Activated B cell treated with CpG ODN at 0.5 μM for 24 hours (primary cell): ENCODE data around the gene DAW1. TPM values are rescaled to one million over a fixed set of nuclear protein-coding genes. Genes with fewer than 3 reads are reported as not detected.

Experiments used
- ATAC-seq: fragments of 200-7000 bp; cut with Tn5 transposase; one replicate; pipeline ENCODE4 v1.10.0; 2021; ENCODE audit warnings: low read depth, mild to moderate bottlenecking, moderate library complexity
- CTCF ChIA-PET: fragments of 350-600 bp; sonication (Branson Sonifier 250); formaldehyde crosslinking; loops from one replicate; lab custom pipeline; 2021; ENCODE audit warnings: antibody characterized with exemption; lab: Charles Lee
- POLR2A ChIA-PET: fragments of 350-600 bp; sonication (Branson Sonifier 250); formaldehyde crosslinking; loops from one replicate; lab custom pipeline; 2021; ENCODE audit warnings: antibody characterized with exemption; lab: Charles Lee
- DNase-seq: peaks from one replicate; pipeline ENCODE4 v3.0.0; 2022
- H3K27ac Mint-ChIP-seq: one replicate; pipeline ENCODE4 v1.8.0; 2020; ENCODE audit warnings: mixed read lengths
- H3K27me3 Mint-ChIP-seq: one replicate; pipeline ENCODE4 v1.8.0; 2021; ENCODE audit warnings: mixed read lengths
- H3K36me3 Mint-ChIP-seq: one replicate; pipeline ENCODE4 v1.8.0; 2021; ENCODE audit warnings: low read depth, mixed read lengths
- H3K4me1 Mint-ChIP-seq: one replicate; pipeline ENCODE4 v1.8.0; 2021; ENCODE audit warnings: mixed read lengths
- H3K4me3 Mint-ChIP-seq: one replicate; pipeline ENCODE4 v1.8.0; 2020; ENCODE audit warnings: mild to moderate bottlenecking, mixed read lengths
- H3K9me3 Mint-ChIP-seq: one replicate; pipeline ENCODE4 v1.8.0; 2020; ENCODE audit warnings: mixed read lengths
- CTCF ChIP-seq: fragments of 200-600 bp; IDR thresholded peaks from one replicate; pipeline ENCODE4 v1.8.0; 2022; ENCODE audit warnings: antibody characterized with exemption, mild to moderate bottlenecking
- intact Hi-C: fragments of 100-400 bp; cut with micrococcal nuclease; formaldehyde crosslinking; loops from one replicate; pipeline ENCODE4 v1.15.1; 2024
- total RNA-seq: library from RNA; stranded (reverse); gene quantifications from 2 replicates; pipeline ENCODE4 v1.2.3, GENCODE V29; 2022

DAW1 gene
- total RNA-seq, 1 donor from 2014 or later: not detected

DNA sequence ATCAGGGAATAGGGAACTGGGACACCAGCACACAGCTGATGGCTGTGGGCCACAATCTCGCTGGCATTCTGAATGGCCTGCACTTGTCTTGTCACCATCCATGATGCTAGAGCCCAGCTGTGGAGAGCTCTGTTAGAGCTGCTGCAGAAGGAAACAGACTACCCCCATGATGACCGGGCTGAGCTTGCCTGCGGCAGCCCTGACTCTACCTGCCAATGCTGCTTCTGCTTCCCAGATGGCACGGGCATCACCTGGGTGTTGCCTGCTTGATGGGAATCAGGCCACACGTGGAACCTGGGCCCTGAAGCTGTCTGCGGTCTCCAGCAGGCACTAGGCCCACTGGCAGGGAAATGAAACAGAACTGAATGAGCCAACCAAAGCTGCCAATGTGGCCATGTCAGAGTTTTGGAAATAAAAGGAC lies 11.2 kb upstream of the DAW1 start:
- DNase-seq (no peak), ATAC-seq (no peak)
- H3K27ac Mint-ChIP-seq: no peak overlapping the region
- no peak for TF ChIP-seq CTCF
- ChIA-PET POLR2A (no interaction called here), CTCF (interaction anchor here (1.0 kb wide), 1 partner anchor 30 kb away, joined by 3 read pairs; no protein-coding TSS in a partner anchor)
- no peak overlapping the region for H3K4me3 Mint-ChIP-seq
- no peaks in the 10 kb centered on the region for H3K36me3 Mint-ChIP-seq
- H3K4me1 Mint-ChIP-seq: no peaks in the 10 kb centered on the region
- intact Hi-C loops: loop anchor here (5.0 kb wide), 1 partner anchor 733 kb away; no protein-coding TSS in a partner anchor
- peaks cover 5% of the 10 kb centered on the region for H3K27me3 Mint-ChIP-seq
- H3K9me3 Mint-ChIP-seq: no peaks in the 10 kb centered on the region

DNA sequence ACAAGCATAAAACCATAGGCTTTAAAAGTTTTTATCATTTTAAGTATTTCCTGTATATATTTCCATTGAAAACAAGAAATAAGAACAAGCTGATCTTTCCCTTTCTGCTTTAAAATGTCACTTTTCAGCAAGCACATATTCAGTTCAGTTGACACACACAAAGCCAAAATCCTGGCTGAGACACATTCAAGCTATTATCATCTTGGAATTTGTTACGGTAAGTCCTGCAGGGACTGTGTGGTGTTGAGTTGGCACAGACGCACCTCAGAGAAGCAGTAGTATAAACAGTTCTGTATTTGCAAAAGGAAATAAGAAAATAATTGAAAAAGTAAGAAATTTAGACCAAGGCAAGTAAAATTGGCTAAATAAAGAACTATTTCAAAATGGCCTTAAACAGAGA lies 10.4 kb upstream of the DAW1 start:
- H3K4me1 Mint-ChIP-seq: no peaks in the 10 kb centered on the region
- ATAC-seq: no peak
- H3K27me3 Mint-ChIP-seq: peaks cover 2% of the 10 kb centered on the region
- no peak for DNase-seq
- no peaks in the 10 kb centered on the region for H3K9me3 Mint-ChIP-seq
- intact Hi-C loops: loop anchor here (5.0 kb wide), 1 partner anchor 734 kb away; no protein-coding TSS in a partner anchor
- CTCF ChIA-PET: interaction anchor here (1.0 kb wide), 1 partner anchor 29 kb away, joined by 3 read pairs; no protein-coding TSS in a partner anchor
- H3K27ac Mint-ChIP-seq: no peak overlapping the region
- no peak for TF ChIP-seq CTCF
- no peak overlapping the region for H3K4me3 Mint-ChIP-seq
- no peaks in the 10 kb centered on the region for H3K36me3 Mint-ChIP-seq
- POLR2A ChIA-PET: no interaction called here

- DNase-seq (no peak), ATAC-seq (no peak)
- Mint-ChIP-seq H3K27ac (no peak overlapping the region), H3K27me3 (no peaks in the 10 kb centered on the region), H3K9me3 (no peaks in the 10 kb centered on the region), H3K4me1 (no peaks in the 10 kb centered on the region), H3K4me3 (no peak overlapping the region), H3K36me3 (no peaks in the 10 kb centered on the region)
- ChIA-PET POLR2A (no interaction called here), CTCF (interaction anchor here (0.9 to 1.0 kb wide), 2 partner anchors 11 to 624 kb away, joined by 3 to 5 read pairs; no protein-coding TSS in a partner anchor)
- no peak for TF ChIP-seq CTCF
- intact Hi-C loops: loop anchor here (1.0 to 5.0 kb wide), 2 partner anchors 204 to 735 kb away; no protein-coding TSS in a partner anchor
Measured at GRCh38 chr2:227862227-227862740, 9.1 kb upstream of the DAW1 start.

DNA sequence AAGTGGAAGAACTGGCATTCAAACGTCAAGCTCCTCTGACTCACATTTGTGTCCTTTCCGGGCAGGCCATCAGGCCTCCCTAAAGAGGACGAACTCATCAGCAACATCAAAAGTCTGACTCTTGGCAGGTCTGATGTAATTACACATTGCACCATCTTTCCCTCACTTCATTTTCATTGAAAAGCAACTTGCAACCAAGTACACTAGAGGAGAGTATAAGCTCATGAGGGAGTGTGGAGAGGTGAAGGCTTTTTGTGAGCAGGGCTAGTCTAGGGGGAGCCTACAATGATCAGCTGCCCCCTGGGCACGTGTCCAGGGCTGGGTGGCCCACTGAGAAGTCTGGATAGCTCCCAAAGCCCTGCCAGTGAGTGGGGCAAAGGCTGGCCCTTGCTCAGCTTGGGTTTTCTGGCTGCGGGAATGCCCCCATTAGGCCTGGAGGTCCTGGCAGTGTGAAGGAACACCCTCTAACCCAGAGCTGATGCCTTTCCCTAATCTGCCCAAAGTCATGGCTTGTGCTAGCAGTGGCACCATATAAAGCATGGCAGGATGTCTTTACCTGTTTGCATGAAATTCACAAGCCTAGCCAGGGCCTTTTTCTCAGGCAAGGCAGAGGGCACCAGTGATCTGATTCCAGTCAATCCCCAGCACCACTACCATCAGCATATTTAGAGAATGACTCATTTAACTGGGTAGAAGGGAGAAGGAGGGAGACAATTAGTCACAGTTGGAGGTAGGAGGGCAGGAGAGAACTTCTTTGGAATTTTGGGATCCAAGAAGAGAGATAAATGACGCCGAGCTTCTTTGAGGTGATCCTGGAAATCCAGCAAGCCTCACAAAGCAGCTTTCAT lies 8.5 kb upstream of the DAW1 start:
- Mint-ChIP-seq H3K27ac (no peak overlapping the region), H3K4me1 (no peaks in the 10 kb centered on the region), H3K9me3 (no peaks in the 10 kb centered on the region), H3K36me3 (no peaks in the 10 kb centered on the region), H3K27me3 (no peaks in the 10 kb centered on the region), H3K4me3 (no peak overlapping the region)
- intact Hi-C loops: loop anchor here (1.0 to 5.0 kb wide), 2 partner anchors 205 to 736 kb away; no protein-coding TSS in a partner anchor
- ATAC-seq (no peak), DNase-seq (no peak)
- POLR2A ChIA-PET: no interaction called here
- no peak for TF ChIP-seq CTCF
- CTCF ChIA-PET: interaction anchor here (0.9 to 1.0 kb wide), 2 partner anchors 10 to 624 kb away, joined by 3 to 5 read pairs; no protein-coding TSS in a partner anchor

DNA sequence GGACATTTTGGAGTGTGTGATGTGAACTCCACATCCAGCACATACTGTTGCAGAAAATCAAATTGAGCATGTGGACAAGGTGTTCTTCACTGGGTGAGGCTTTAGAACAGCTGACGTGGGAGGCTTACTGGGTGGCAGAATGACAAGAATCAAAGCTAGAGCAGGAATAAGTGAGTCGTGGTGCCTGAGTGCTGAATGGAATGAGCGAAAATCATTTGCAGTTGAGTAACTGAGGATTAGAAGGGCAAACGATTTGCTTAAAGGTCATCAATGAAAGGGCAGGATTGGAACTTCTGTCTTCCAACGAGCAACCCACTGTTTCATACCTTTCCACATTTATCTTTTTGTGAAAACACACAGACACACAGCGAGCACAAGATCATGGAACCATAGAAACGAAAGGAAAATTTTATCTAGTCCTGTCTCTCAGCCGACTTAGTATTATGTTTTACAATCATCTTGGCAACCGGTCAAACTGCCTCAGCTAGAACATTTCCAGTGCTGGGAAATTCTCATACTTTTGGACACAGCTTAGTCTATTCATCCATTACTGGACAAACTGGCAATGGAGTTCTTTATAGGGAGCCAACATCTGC lies 7.2 kb upstream of the DAW1 start:
- CTCF ChIA-PET: no interaction called here
- POLR2A ChIA-PET: no interaction called here

More for the DNA sequence above, 7.2 kb upstream of the DAW1 start:
- H3K36me3 Mint-ChIP-seq: no peaks in the 10 kb centered on the region
- DNase-seq (no peak), ATAC-seq (no peak)
- no peak overlapping the region for H3K4me3 Mint-ChIP-seq
- H3K4me1 Mint-ChIP-seq: no peaks in the 10 kb centered on the region
- TF ChIP-seq CTCF: no peak
- H3K9me3 Mint-ChIP-seq: no peaks in the 10 kb centered on the region
- H3K27ac Mint-ChIP-seq: no peak overlapping the region
- intact Hi-C loops: loop anchor here (5.0 kb wide), 1 partner anchor 737 kb away; no protein-coding TSS in a partner anchor
- H3K27me3 Mint-ChIP-seq: no peaks in the 10 kb centered on the region
